H1 (cell line): ENCODE data around the gene SPARCL1. TPM values are rescaled to one million over a fixed set of nuclear protein-coding genes. Genes with fewer than 3 reads are reported as not detected.

Experiments
- CTCF ChIA-PET: fragments of 300-600 bp; sonication (Branson Sonifier 250); formaldehyde crosslinking; loops from one replicate; lab custom pipeline; 2021; ENCODE audit not compliant: partially characterized antibody; lab: Charles Lee
- POLR2A ChIA-PET: fragments of 300-600 bp; sonication (Branson Sonifier 250); formaldehyde crosslinking; loops from one replicate; lab custom pipeline; 2021; ENCODE audit warnings: inconsistent platforms; ENCODE audit not compliant: partially characterized antibody; lab: Charles Lee
- DNase-seq, 2 experiments: peaks; one replicate each; pipeline versions ENCODE4 v3.0.0 to v3.0.0-alpha.2; 2010 to 2022; ENCODE audit warnings: low spot score in 2 of 2, low read depth in 1 of 2, mixed read lengths in 1 of 2
- FAIRE-seq: peaks from 2 replicates; lab custom pipeline; 2011; peaks lifted over from hg19 to GRCh38; lab: Jason Lieb, UNC
- H2AFZ ChIP-seq: 2 replicates; pipeline ENCODE4 v1.8.1; 2012; ENCODE audit warnings: low read length, inconsistent platforms
- H2AK5ac ChIP-seq: 2 replicates; pipeline ENCODE4 v1.6.1; 2013; ENCODE audit warnings: low read depth, low read length
- H2BK120ac ChIP-seq: replicated peaks from 2 replicates; pipeline ENCODE3; 2013; ENCODE audit warnings: low read depth, low read length, inconsistent platforms
- H2BK12ac ChIP-seq: 2 replicates; pipeline ENCODE4 v1.6.1; 2013; ENCODE audit warnings: low read depth, low read length
- H2BK15ac ChIP-seq: 2 replicates; pipeline ENCODE4 v1.6.1; 2013; ENCODE audit warnings: low read length
- H2BK20ac ChIP-seq: 2 replicates; pipeline ENCODE4 v1.6.1; 2013; ENCODE audit warnings: low read length
- H2BK5ac ChIP-seq: 2 replicates; pipeline ENCODE4 v1.6.1; 2013; ENCODE audit warnings: low read depth, low read length
- H3K14ac ChIP-seq: 2 replicates; pipeline ENCODE4 v1.6.1; 2013; ENCODE audit warnings: inconsistent platforms; ENCODE audit not compliant: insufficient read length
- H3K18ac ChIP-seq: 2 replicates; pipeline ENCODE4 v1.6.1; 2013; ENCODE audit warnings: low read length; ENCODE audit errors: extremely low read depth
- H3K23ac ChIP-seq: 2 replicates; pipeline ENCODE4 v1.6.1; 2013; ENCODE audit warnings: inconsistent platforms; ENCODE audit not compliant: insufficient read length
- H3K23me2 ChIP-seq: 2 replicates; pipeline ENCODE4 v1.6.1; 2013; ENCODE audit warnings: low read depth, low read length
- H3K27ac ChIP-seq: 2 replicates; pipeline ENCODE4 v1.6.1; 2011; ENCODE audit warnings: low read depth, low read length, inconsistent platforms
- H3K27me3 ChIP-seq, 4 experiments: replicated peaks in 1 of 4; 1 replicate in 1 of 4; 2 replicates in 3 of 4; pipeline versions ENCODE4 v1.6.1 to v1.8.1; 2011 to 2013; ENCODE audit warnings: low read length in 3 of 4, mild to moderate bottlenecking in 3 of 4, inconsistent platforms in 2 of 4, mixed read lengths in 2 of 4, moderate library complexity in 1 of 4; ENCODE audit not compliant: control insufficient read depth in 3 of 4, insufficient read depth in 3 of 4; ENCODE audit errors: extremely low read depth in 1 of 4
- H3K36me3 ChIP-seq, 4 experiments: 2 replicates each; pipeline versions ENCODE4 v1.6.1 to v1.8.1; 2011 to 2013; ENCODE audit warnings: mild to moderate bottlenecking in 4 of 4, low read length in 3 of 4, moderate library complexity in 2 of 4, control low read depth in 1 of 4, inconsistent platforms in 1 of 4; ENCODE audit not compliant: insufficient read depth in 4 of 4, control insufficient read depth in 2 of 4
- H3K4ac ChIP-seq: replicated peaks from 2 replicates; pipeline ENCODE3; 2013; ENCODE audit warnings: low read length, low read depth, mixed read lengths, inconsistent platforms; ENCODE audit not compliant: insufficient read length
- H3K4me1 ChIP-seq, 4 experiments: replicated peaks in 1 of 4; 1 replicate in 1 of 4; 2 replicates in 3 of 4; pipeline versions ENCODE4 v1.6.1 to v1.8.1; 2011 to 2013; ENCODE audit warnings: low read length in 3 of 4, inconsistent platforms in 2 of 4, mixed read lengths in 1 of 4; ENCODE audit not compliant: insufficient read depth in 4 of 4, control insufficient read depth in 3 of 4
- H3K4me2 ChIP-seq, 2 experiments: 2 replicates each; pipeline versions ENCODE4 v1.6.1 to v1.8.1; 2011 to 2013; ENCODE audit warnings: low read depth in 2 of 2, low read length in 2 of 2, control low read depth in 1 of 2, inconsistent platforms in 1 of 2, mild to moderate bottlenecking in 1 of 2; ENCODE audit not compliant: insufficient read depth in 1 of 2
- H3K4me3 ChIP-seq, 4 experiments: fragments of 200-600, 300-600 bp in 1 of 4; sonication (generic), shearing (Covaris generic), sonication (Bioruptor Twin) in 1 of 4; 2 replicates each; pipeline versions ENCODE4 v1.5.1 to v1.8.1; 2011 to 2016; ENCODE audit warnings: low read length in 4 of 4, low read depth in 3 of 4, control low read depth in 2 of 4, inconsistent platforms in 2 of 4, mild to moderate bottlenecking in 2 of 4, mixed read lengths in 1 of 4, moderate library complexity in 1 of 4; ENCODE audit not compliant: insufficient read depth in 2 of 4; ENCODE audit errors: extremely low read depth in 1 of 4
- H3K56ac ChIP-seq: replicated peaks from 2 replicates; pipeline ENCODE3; 2013; ENCODE audit warnings: low read depth, mild to moderate bottlenecking, mixed read lengths, low read length, inconsistent platforms; ENCODE audit not compliant: insufficient read length
- H3K79me1 ChIP-seq: 2 replicates; pipeline ENCODE4 v1.6.1; 2013; ENCODE audit warnings: low read depth, low read length, control low read depth
- H3K79me2 ChIP-seq, 2 experiments: 2 replicates each; pipeline versions ENCODE4 v1.6.1 to v1.8.1; 2012 to 2013; ENCODE audit warnings: low read length in 2 of 2, mild to moderate bottlenecking in 2 of 2, inconsistent platforms in 1 of 2; ENCODE audit not compliant: insufficient read depth in 2 of 2, control insufficient read depth in 1 of 2
- H3K9ac ChIP-seq, 4 experiments: replicated peaks in 1 of 4; 1 replicate in 1 of 4; 2 replicates in 3 of 4; pipeline versions ENCODE4 v1.6.1 to v1.8.1; 2011 to 2013; ENCODE audit warnings: low read depth in 3 of 4, low read length in 3 of 4, control low read depth in 2 of 4, mild to moderate bottlenecking in 2 of 4, moderate library complexity in 2 of 4, inconsistent platforms in 1 of 4; ENCODE audit errors: extremely low read depth in 1 of 4
- H3K9me3 ChIP-seq, 2 experiments: 2 replicates each; pipeline versions ENCODE4 v1.6.1 to v1.8.1; 2012 to 2013; ENCODE audit warnings: mild to moderate bottlenecking in 2 of 2, moderate library complexity in 2 of 2, control low read depth in 1 of 2, inconsistent platforms in 1 of 2, low read depth in 1 of 2, low read length in 1 of 2, mixed read lengths in 1 of 2; ENCODE audit not compliant: insufficient read depth in 2 of 2
- H4K20me1 ChIP-seq, 2 experiments: replicated peaks in 1 of 2; 2 replicates each; pipeline versions ENCODE3 to v1.8.1; 2011 to 2013; ENCODE audit warnings: inconsistent platforms in 2 of 2, low read length in 2 of 2, mild to moderate bottlenecking in 1 of 2; ENCODE audit not compliant: insufficient read depth in 2 of 2, control insufficient read depth in 1 of 2
- H4K5ac ChIP-seq: 2 replicates; pipeline ENCODE4 v1.6.1; 2013; ENCODE audit warnings: low read length, low read depth, mixed read lengths, inconsistent platforms; ENCODE audit not compliant: insufficient read length
- H4K8ac ChIP-seq: 2 replicates; pipeline ENCODE4 v1.8.0; 2013; ENCODE audit warnings: mild to moderate bottlenecking, moderate library complexity, low read length, inconsistent platforms; ENCODE audit not compliant: insufficient read depth; ENCODE audit errors: extremely low read depth
- H4K91ac ChIP-seq: replicated peaks from 2 replicates; pipeline ENCODE3; 2013; ENCODE audit warnings: low read length, mixed read lengths, inconsistent platforms; ENCODE audit not compliant: insufficient read length
- BACH1 ChIP-seq: IDR thresholded peaks from 2 replicates; pipeline ENCODE4 v1.6.1; 2012; ENCODE audit warnings: low read length, improper control_type of control experiment
- CHD1 ChIP-seq: IDR thresholded peaks from 2 replicates; pipeline ENCODE4 v1.6.1; 2012; ENCODE audit warnings: low read depth, low read length, improper control_type of control experiment
- GABPA ChIP-seq: IDR thresholded peaks from 2 replicates; pipeline ENCODE4 v1.6.1; 2011; ENCODE audit warnings: mild to moderate bottlenecking, low read length, moderate library complexity, borderline replicate concordance; ENCODE audit not compliant: insufficient read depth
- HDAC6 ChIP-seq: IDR thresholded peaks from one replicate; pipeline ENCODE4 v1.7.1; 2012; ENCODE audit warnings: low read depth, mild to moderate bottlenecking, inconsistent platforms, low read length, moderate library complexity
- KDM4A ChIP-seq: IDR thresholded peaks from one replicate; pipeline ENCODE4 v1.7.1; 2012; ENCODE audit warnings: low read depth, mild to moderate bottlenecking, moderate library complexity, low read length, inconsistent platforms; ENCODE audit not compliant: severe bottlenecking
- KDM5A ChIP-seq: fragments of 200-600 bp; IDR thresholded peaks from 2 replicates; pipeline ENCODE4 v1.7.1; 2012; ENCODE audit warnings: mild to moderate bottlenecking, low read length, inconsistent platforms, mixed read lengths
- NANOG ChIP-seq: IDR thresholded peaks from 2 replicates; pipeline ENCODE4 v1.6.1; 2011; ENCODE audit warnings: low read length, low read depth, mild to moderate bottlenecking, inconsistent platforms; ENCODE audit not compliant: insufficient read depth, poor library complexity, severe bottlenecking
- RFX5 ChIP-seq: IDR thresholded peaks from 2 replicates; pipeline ENCODE4 v1.6.1; 2011; ENCODE audit warnings: low read depth, low read length, improper control_type of control experiment, borderline replicate concordance
- WGBS, 2 experiments: shearing (Covaris generic) in 1 of 2; methylation state at CpG; one replicate each; pipeline versions ENCODE4 v1.1.6 to v1.1.7; 2013 to 2015; ENCODE audit warnings: low lambda C conversion rate in 2 of 2, mixed read lengths in 2 of 2, inconsistent platforms in 1 of 2, low coverage in 1 of 2, missing lambda C conversion rate in 1 of 2; ENCODE audit not compliant: insufficient replicate concordance in 2 of 2, insufficient coverage in 1 of 2, insufficient read length in 1 of 2; ENCODE audit errors: extremely low coverage in 1 of 2, missing lambda C conversion rate in 1 of 2; 5-methylcytosine and 5-hydroxymethylcytosine counted together
- polyA plus RNA-seq, 7 experiments: library from polyadenylated mRNA; depleted of rRNA in 3 of 7; stranded (reverse) in 5 of 7; unstranded in 2 of 7; fragments of >200 nt in 5 of 7; fragments of 200-250 nt in 2 of 7; gene quantifications; 1 replicate in 5 of 7; 2 replicates in 1 of 7; 4 replicates in 1 of 7; pipeline versions ENCODE4 v1.2.1 to v1.2.3, GENCODE V29; 2011 to 2013; ENCODE audit warnings: missing spikeins in 2 of 7, mixed read lengths in 2 of 7
- total RNA-seq: library from RNA; stranded (reverse); fragmentation: NEBNext Ultra II Directional; extraction: Animal tissue kit (Norgen Biotek cat#: 25700); gene quantifications from 2 replicates; pipeline ENCODE4 v1.2.1, GENCODE V29; 2021

SPARCL1 gene
- total and polyA plus RNA-seq, 2 of the 8 experiments (the other 6 are each of a cell fraction or from before 2014, with no cell fraction given): 0.48 to 0.51 TPM

- H3K9ac ChIP-seq: no peak overlapping the region
- H2AFZ ChIP-seq: 0 out of 2 replicates have a peak overlapping the region, but pooled peaks have one; percentile 46
- H3K23ac ChIP-seq: no peak overlapping the region
- H3K4me1 ChIP-seq: no peaks in the 10 kb centered on the region
- no peaks in the 10 kb centered on the region for H3K79me1 ChIP-seq
- FAIRE-seq: no peak
- 91 to 100% methylated on average over 1 to 4 of the region's 4 CpGs for WGBS, 2 experiments
- no peak overlapping the region for H3K14ac ChIP-seq
- POLR2A ChIA-PET: no interaction called here
- no peak for DNase-seq
- no peak overlapping the region for H2BK20ac ChIP-seq
- no peaks in the 10 kb centered on the region for H3K79me2 ChIP-seq
- H3K18ac ChIP-seq: no peak overlapping the region
- H3K36me3 ChIP-seq: no peaks in the 10 kb centered on the region
- no peaks in the 10 kb centered on the region for H4K20me1 ChIP-seq
- no peak overlapping the region for H2BK120ac ChIP-seq
- no peak overlapping the region for H2BK12ac ChIP-seq
- no peak overlapping the region for H2BK5ac ChIP-seq
- H3K56ac ChIP-seq: no peak overlapping the region
- TF ChIP-seq NANOG: no peak
- TF ChIP-seq BACH1: no peak
- TF ChIP-seq CHD1: no peak
- TF ChIP-seq KDM5A: no peak
- no peak for TF ChIP-seq GABPA
- TF ChIP-seq KDM4A: no peak
- no peak for TF ChIP-seq HDAC6
- TF ChIP-seq RFX5: no peak
- TF ChIP-seq, all 59 proteins: peak for 0
- Histone ChIP-seq H4K5ac (no peak overlapping the region), H3K4me2 (no peak overlapping the region), H3K27ac (no peak overlapping the region), H4K91ac (no peak overlapping the region), H4K8ac (no peak overlapping the region), H3K27me3 (no peaks in the 10 kb centered on the region), H2AK5ac (no peak overlapping the region), H3K23me2 (no peaks in the 10 kb centered on the region; the same call in 1 of the 2 replicates), H2BK15ac (no peak overlapping the region), H3K4ac (no peak overlapping the region), H3K9me3 (no peaks in the 10 kb centered on the region), H3K4me3 (no peak overlapping the region)
- CTCF ChIA-PET: interaction anchor here (0.9 to 2.1 kb wide), 2 partner anchors 8 to 282 kb away, joined by 3 to 5 read pairs; no protein-coding TSS in a partner anchor
These were observed 36.6 kb upstream of the SPARCL1 start for GRCh38 chr4:87565746-87566145.
